ENCODE data around the gene BCL2L15.
A peak's percentile ranks its signal among the peaks of the same experiment; 100 is the strongest.

The BCL2L15 gene

DNA sequence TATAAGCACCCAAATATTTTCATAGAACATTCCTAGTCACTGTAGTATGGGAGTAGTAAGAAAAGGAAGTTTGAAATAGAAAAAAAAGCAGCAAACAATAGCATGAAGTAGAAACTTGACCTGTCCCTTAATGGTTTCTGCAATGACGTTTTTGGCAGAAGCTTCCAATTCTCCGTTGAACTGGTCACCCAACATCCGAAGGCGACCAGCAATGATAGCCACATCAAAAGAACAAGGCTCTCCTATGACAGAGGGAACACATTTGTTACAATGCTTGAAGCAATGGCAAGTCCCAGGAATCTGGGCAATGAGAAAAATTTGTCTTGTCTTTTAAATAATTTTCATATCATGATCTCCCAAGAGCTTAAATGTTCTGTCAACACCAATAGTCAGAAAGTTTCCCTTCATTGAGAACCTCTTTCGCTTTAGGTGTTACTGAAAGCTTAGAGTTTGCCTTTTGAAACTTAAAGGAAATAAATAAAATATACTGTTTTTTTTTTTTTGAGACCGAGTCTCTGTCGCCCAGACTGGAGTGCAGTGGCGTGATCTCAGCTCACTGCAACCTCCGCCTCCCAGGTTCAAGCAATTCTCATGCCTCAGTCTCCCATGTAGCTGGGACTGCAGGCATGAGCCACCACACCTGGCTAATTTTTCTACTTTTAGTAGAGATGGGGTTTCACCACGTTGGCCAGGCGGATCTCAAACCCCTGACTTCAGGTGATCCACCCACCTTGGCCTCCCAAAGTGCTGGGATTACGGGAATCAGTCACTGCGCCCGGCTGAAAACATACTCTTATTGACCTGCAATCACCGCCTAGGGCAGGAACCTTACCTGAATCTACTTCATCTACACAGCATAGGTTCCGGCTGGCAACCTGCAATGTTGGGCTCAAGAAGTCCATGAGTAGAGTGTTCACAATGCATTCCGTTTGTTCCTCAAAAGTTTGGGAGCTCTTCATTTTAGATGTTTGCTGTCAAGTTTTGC, 672 bp downstream of the BCL2L15 start:
- FAIRE-seq (no peak), DNase-seq (ENCODE audit: insufficient read length) (no peak)
- TF ChIP-seq POLR2AphosphoS5 (IDR thresholded peaks at IDR 0.05; ENCODE audit: low read depth, low read length) (no peak), TAF1 (IDR thresholded peaks at IDR 0.05; ENCODE audit: borderline replicate concordance, low read depth, low read length) (no peak), POLR2A (IDR thresholded peaks at IDR 0.05; ENCODE audit: low read depth, low read length) (no peak)

DNA sequence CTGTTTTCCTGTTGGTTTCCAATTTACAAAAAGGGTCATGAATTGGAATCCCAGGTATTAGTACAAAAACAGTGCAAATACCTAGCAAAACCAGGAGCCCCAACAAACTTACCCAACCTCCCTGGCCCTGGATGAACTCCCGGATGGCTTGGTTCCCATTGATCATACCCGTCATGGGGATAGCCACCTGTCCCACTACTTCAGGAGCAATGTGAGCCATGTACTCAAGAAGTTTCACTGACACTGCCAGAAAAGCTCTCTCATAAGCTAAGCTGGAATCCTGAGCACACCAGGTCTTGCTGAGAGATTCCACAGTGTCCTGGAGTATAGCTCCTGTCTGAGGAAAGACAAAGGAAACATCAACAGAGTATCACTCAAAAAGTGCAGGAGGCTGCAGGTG, 5.7 kb downstream of the BCL2L15 start:
- no peak for TF ChIP-seq POLR2AphosphoS5 (IDR thresholded peaks at IDR 0.05; ENCODE audit: low read depth, low read length)
- no peak for FAIRE-seq
- no peak for DNase-seq (ENCODE audit: insufficient read length)

DNA sequence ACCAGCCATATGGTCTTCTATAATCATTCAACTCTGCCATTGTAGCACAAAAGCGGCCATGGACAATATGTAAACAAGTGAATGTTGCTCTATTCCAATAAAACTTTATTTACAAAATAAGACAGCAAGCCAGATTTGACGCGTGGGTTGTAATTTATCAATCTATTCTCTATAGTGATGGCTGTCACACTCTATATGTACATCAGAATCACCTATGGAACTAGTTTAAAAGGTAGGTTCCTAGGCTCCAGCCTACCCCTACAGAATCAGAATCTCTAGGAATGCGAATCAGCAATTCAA, 7.7 kb downstream of the BCL2L15 start:
- DNase-seq (ENCODE audit: insufficient read length) (no peak), FAIRE-seq (no peak)
- TF ChIP-seq POLR2A (IDR thresholded peaks at IDR 0.05; ENCODE audit: low read depth, low read length), result no peak
- TF ChIP-seq POLR2AphosphoS5 (IDR thresholded peaks at IDR 0.05; ENCODE audit: low read depth, low read length), result no peak
- no peak for TF ChIP-seq TAF1 (IDR thresholded peaks at IDR 0.05; ENCODE audit: borderline replicate concordance, low read depth, low read length)

DNA sequence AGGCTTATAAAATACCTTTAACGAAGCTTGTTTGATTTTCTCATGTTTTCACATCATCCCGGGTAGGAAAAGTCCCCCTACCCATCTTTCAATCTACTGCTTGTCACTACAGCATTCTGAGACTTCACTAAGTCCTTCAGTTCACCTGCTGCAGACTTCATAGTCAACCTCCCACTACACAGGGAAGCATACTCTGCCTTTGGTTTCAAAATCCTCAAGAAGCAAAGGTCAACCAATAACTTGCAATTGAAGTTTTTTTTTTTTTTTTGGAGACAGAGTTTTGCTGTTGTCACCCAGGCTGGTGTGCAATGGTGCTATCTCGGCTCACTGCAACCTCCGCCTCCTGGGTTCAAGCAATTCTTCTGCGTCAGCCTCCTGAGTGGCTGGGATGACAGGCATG, 11.2 kb downstream of the BCL2L15 start:
- TF ChIP-seq POLR2A (IDR thresholded peaks at IDR 0.05; ENCODE audit: low read depth, low read length) (no peak), POLR2AphosphoS5 (IDR thresholded peaks at IDR 0.05; ENCODE audit: low read depth, low read length) (no peak), TAF1 (IDR thresholded peaks at IDR 0.05; ENCODE audit: borderline replicate concordance, low read depth, low read length) (no peak)
- DNase-seq (ENCODE audit: insufficient read length) (no peak), FAIRE-seq (no peak)

DNA sequence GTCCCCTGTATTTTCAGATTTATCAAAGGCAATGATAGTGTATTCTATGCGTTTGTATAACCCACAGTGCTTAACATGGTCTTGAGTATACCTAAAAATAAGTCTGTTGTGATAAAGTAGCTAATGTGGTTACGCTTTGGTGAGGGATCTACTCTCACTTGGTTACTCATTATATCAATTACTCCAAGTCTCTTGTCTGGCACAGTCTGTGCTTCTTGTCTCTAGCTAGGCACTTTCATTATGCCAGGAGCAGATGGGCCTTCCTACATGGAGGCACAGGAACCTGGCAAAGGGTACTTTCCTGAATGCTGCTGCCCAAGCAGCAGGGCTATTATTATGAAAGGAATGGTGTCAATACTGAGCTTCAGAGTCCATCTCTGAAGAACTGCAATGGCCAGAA, 11.7 kb downstream of the BCL2L15 start:
- FAIRE-seq, result no peak
- TF ChIP-seq POLR2AphosphoS5 (IDR thresholded peaks at IDR 0.05; ENCODE audit: low read depth, low read length) (no peak), TAF1 (IDR thresholded peaks at IDR 0.05; ENCODE audit: borderline replicate concordance, low read depth, low read length) (no peak), POLR2A (IDR thresholded peaks at IDR 0.05; ENCODE audit: low read depth, low read length) (no peak)
- no peak for DNase-seq (ENCODE audit: insufficient read length)

DNA sequence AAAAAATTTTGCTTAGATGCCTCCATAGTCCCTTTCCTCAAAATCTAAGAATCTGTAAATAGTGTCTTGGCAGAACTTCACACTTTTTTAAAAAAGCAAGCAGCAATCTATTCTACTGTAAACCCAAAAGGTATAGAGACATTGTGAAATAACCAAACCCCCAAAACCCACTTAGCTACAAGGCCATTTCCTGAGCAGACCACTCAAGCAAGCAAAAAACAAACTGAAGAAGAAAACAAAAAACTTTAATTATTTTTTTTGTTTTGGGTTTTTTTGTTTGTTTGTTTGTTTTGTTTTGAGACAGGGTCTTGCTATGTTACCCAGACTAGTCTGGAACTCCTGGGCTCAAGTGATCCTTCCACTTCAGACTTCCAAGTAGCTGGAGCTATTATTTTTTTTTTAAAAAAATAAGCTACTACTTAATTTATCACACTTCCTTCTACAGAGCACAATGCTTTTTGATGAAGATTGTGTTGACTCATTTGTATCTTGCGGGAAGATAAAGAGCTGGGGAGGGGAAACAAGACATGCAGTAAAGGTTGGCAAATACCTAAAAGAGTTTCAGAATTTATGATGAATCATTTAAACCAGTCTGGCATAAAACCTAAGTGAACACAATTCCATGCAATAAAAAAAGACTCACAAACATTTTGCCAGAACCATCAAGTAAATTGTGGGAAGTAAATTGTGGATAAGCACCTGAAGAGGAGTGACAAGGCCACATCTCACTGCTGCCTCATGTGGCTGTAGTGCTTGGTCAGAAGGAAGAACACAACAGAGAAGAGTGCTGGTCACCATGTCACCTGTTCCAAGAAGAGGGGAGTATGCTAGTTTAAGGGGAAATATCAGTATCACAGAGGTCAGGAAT, 13.1 kb downstream of the BCL2L15 start:
- FAIRE-seq (peak; percentile 91), DNase-seq (ENCODE audit: insufficient read length) (no peak)
- TF ChIP-seq TAF1 (IDR thresholded peaks at IDR 0.05; ENCODE audit: borderline replicate concordance, low read depth, low read length) (no peak), POLR2AphosphoS5 (IDR thresholded peaks at IDR 0.05; ENCODE audit: low read depth, low read length) (no peak), POLR2A (IDR thresholded peaks at IDR 0.05; ENCODE audit: low read depth, low read length) (no peak)

DNA sequence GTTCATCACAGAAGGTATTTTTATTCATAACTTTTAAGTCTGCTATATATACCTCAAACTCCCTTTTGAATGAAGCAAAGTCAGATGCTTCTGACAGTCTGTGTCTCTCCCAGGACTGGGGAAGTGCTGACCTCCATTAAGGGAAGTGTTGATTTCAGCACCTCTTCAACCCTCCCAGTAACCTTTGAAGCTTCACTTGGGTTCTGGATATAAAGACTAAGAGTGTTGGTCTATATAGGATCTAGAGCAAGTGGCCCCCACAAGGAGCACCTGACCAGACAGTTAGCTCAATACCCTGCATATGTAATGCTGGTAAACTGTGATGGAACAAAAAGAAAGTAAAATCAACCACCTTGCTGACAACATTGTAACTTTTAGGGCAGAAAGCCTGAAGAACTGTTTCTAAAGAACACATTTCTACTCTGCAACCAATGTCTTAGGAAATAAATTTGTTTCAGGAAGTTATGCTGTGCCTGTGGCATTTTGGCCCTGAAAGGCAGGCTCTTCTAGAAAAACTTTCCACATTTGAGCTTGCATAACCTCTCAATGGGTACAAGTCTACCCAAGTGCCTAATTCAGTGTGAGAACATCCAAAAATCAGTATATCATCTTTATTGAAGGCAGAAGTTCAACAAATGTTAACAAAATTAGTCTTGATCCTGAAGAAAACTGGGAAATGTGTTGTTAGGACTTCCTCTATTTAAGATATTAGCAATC, 15.0 kb downstream of the BCL2L15 start:
- DNase-seq (ENCODE audit: insufficient read length) (no peak), FAIRE-seq (no peak)

DNA sequence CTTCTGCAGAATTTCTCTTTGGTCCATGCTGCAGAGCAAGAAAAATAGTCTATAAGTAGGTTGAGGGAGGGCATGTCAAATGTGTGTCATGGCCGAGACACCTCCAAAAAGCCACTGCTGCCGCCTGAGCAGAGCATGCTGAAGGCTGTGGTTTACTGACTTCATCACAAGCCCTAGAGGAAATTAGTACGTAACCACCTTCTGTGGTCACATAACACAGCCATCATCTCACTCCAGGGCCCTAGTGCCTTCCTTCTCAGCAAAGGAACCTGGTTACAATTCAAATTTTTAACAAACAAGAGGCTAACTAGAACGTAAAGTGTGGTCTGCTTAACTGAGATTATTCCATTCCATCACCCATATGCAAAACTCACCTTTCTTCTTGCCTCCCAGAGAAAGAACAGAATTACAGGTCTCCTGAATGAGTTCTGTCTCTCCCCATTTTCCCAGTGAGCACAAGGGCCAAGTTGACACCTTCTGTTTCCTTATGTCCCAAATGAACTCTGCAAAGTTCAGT, 15.7 kb downstream of the BCL2L15 start, which contains the start of gene PTPN22:
Gene PTPN22 (minus strand): TSS at position 116 of the 517 bp plus-strand sequence.
- FAIRE-seq, result peak; percentile 84
- peak; percentile 91 for TF ChIP-seq POLR2A (IDR thresholded peaks at IDR 0.05; ENCODE audit: low read depth, low read length)
- peak; percentile 90 for TF ChIP-seq POLR2AphosphoS5 (IDR thresholded peaks at IDR 0.05; ENCODE audit: low read depth, low read length)
- peak; percentile 88 for TF ChIP-seq TAF1 (IDR thresholded peaks at IDR 0.05; ENCODE audit: borderline replicate concordance, low read depth, low read length)
- DNase-seq (ENCODE audit: insufficient read length), result no peak

More for the DNA sequence above, 15.0 kb downstream of the BCL2L15 start:
- TF ChIP-seq POLR2A (IDR thresholded peaks at IDR 0.05; ENCODE audit: low read depth, low read length) (no peak), POLR2AphosphoS5 (IDR thresholded peaks at IDR 0.05; ENCODE audit: low read depth, low read length) (no peak), TAF1 (IDR thresholded peaks at IDR 0.05; ENCODE audit: borderline replicate concordance, low read depth, low read length) (no peak)

DNA sequence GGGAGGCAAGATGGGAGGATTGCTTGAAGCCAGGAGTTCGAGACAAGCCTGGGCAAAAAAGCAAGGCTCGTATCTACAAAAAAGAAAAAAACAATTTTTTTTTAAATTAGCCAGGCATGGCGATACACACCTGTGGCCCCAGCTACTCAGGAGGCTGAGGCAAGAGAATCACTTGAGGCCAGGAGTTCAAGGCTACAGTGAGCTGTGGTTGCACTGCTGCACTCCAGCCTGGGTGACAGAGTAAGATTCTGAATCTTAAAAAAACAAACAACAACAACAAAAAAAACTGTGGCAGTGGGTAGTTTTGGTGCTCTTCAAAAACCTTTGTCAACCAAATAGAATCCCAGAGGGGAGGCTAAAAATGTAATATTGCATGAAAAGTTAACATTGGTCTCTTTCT, 16.6 kb downstream of the BCL2L15 start:
- no peak for TF ChIP-seq POLR2A (IDR thresholded peaks at IDR 0.05; ENCODE audit: low read depth, low read length)
- no peak for TF ChIP-seq TAF1 (IDR thresholded peaks at IDR 0.05; ENCODE audit: borderline replicate concordance, low read depth, low read length)
- TF ChIP-seq POLR2AphosphoS5 (IDR thresholded peaks at IDR 0.05; ENCODE audit: low read depth, low read length), result no peak
- FAIRE-seq (no peak), DNase-seq (ENCODE audit: insufficient read length) (no peak)

DNA sequence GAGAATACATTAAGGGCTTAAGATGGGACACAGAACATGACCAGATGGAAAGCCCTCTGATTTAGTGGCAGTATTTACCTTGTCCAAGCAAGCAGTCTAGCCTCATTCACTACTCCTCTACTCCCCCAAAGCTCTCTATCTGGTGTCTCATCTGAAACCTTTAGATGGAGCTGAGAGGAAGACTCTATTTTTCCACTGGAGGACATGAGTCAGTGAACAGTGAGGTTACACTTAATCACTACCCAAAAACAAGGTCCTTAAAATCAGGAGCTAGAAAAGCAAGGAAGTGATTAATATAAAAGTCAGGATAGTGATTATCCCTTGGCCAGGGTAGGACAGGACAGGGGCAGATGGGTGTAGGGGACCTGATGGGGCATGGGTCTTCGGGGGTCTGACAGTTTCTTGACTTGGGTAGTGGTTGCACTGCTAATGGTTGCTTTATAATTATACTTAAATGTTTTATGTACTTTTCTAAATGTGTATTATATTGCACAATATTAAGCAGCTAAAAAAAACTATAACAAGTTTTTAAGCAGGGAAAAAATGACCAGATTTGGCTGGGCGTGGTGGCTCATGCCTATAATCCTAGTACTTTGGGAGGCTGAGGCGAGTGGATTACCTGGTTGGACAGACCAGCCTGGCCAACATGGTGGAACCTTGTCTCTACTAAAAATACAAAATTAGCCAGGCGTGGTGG, 18.8 kb downstream of the BCL2L15 start:
- FAIRE-seq, result no peak
- no peak for DNase-seq (ENCODE audit: insufficient read length)

More for the DNA sequence above, 18.8 kb downstream of the BCL2L15 start:
- TF ChIP-seq POLR2AphosphoS5 (IDR thresholded peaks at IDR 0.05; ENCODE audit: low read depth, low read length) (no peak), POLR2A (IDR thresholded peaks at IDR 0.05; ENCODE audit: low read depth, low read length) (no peak), TAF1 (IDR thresholded peaks at IDR 0.05; ENCODE audit: borderline replicate concordance, low read depth, low read length) (no peak)
